ENCODE measurements around the gene ZNF473. TPM values are rescaled to one million over a fixed set of nuclear protein-coding genes. Genes with fewer than 3 reads are reported as not detected.

The ZNF473 gene
- total and polyA plus RNA-seq, 2 of the 13 experiments (the other 11 are each of a cell fraction or from before 2014, with no cell fraction given): 5.8 to 11.9 TPM

GRCh38 chr19:49987159-49987698, 38.6 kb upstream of the ZNF473 start (continued):
- TF ChIP-seq ETS1 (CRISPR knock-in tag; IDR thresholded peaks at IDR 0.05) (peak; percentile 100), KLF11 (CRISPR knock-in tag; IDR thresholded peaks at IDR 0.05) (peak; percentile 100), ZKSCAN1 (IDR thresholded peaks at IDR 0.05; ENCODE audit: low read length) (no peak), ZNF569 (CRISPR knock-in tag; IDR thresholded peaks at IDR 0.05; ENCODE audit: borderline replicate concordance) (peak; percentile 85; the same call in 1 of the 2 replicates), ZMYM2 (CRISPR knock-in tag; IDR thresholded peaks at IDR 0.05) (peak; percentile 90), ZNF282 (IDR thresholded peaks at IDR 0.05; ENCODE audit: partially characterized antibody) (no peak), SOX5 (CRISPR knock-in tag; IDR thresholded peaks at IDR 0.05; ENCODE audit: borderline replicate concordance) (peak; percentile 91), TOPORS (CRISPR knock-in tag; IDR thresholded peaks at IDR 0.05) (peak; percentile 100), ZNF549 (CRISPR knock-in tag; IDR thresholded peaks at IDR 0.05) (peak; percentile 96), SMC3 (IDR thresholded peaks at IDR 0.05; ENCODE audit: low read length) (no peak), ATF4 (CRISPR knock-in tag; IDR thresholded peaks at IDR 0.05) (peak in 1 of 2 experiments; percentile 90; a peak in 2 of 4 replicates), TCF7L2 (IDR thresholded peaks at IDR 0.05; ENCODE audit: low read depth, low read length) (no peak), FOXA1 (IDR thresholded peaks at IDR 0.05) (no peak), FOXA1 (CRISPR knock-in tag; IDR thresholded peaks at IDR 0.05) (peak; percentile 69), XBP1 (CRISPR knock-in tag; IDR thresholded peaks at IDR 0.05) (peak; percentile 100), ZNF430 (CRISPR knock-in tag; IDR thresholded peaks at IDR 0.05) (peak; percentile 100), REXO4 (CRISPR knock-in tag; IDR thresholded peaks at IDR 0.05; ENCODE audit: borderline replicate concordance) (peak; percentile 100), ZNF792 (CRISPR knock-in tag; IDR thresholded peaks at IDR 0.05) (peak; percentile 100), ZKSCAN5 (CRISPR knock-in tag; IDR thresholded peaks at IDR 0.05) (peak; percentile 96), ZNF572 (CRISPR knock-in tag; IDR thresholded peaks at IDR 0.05) (peak; percentile 87; the same call in 1 of the 2 replicates), ZNF605 (CRISPR knock-in tag; IDR thresholded peaks at IDR 0.05) (peak; percentile 100), RORA (CRISPR knock-in tag; IDR thresholded peaks at IDR 0.05) (peak; percentile 99), ZBTB44 (CRISPR knock-in tag; IDR thresholded peaks at IDR 0.05) (peak; percentile 100), ZSCAN29 (CRISPR knock-in tag; conservative IDR thresholded peaks at IDR 0.05) (peak; percentile 98), ZNF761 (CRISPR knock-in tag; conservative IDR thresholded peaks at IDR 0.05) (peak; percentile 100), ZBTB38 (CRISPR knock-in tag; IDR thresholded peaks at IDR 0.05) (peak; percentile 100), ZNF124 (CRISPR knock-in tag; IDR thresholded peaks at IDR 0.05) (peak; percentile 100), ZNF557 (CRISPR knock-in tag; IDR thresholded peaks at IDR 0.05) (peak; percentile 100), ZFP91 (CRISPR knock-in tag; IDR thresholded peaks at IDR 0.05; ENCODE audit: borderline replicate concordance) (peak; percentile 93), ZFP1 (CRISPR knock-in tag; IDR thresholded peaks at IDR 0.05) (peak; percentile 99)
